GM19023 (cell line): ENCODE data around the gene FBXW7.
A peak's percentile ranks its signal among the peaks of the same experiment; 100 is the strongest.

Experiments used
- ATAC-seq: cut with Tn5 transposase; IDR thresholded peaks from one replicate; pipeline ENCODE4 v1.9.1; 2021; ENCODE audit warnings: mild to moderate bottlenecking, moderate library complexity; ENCODE audit not compliant: unreplicated experiment

Gene FBXW7, protein sequence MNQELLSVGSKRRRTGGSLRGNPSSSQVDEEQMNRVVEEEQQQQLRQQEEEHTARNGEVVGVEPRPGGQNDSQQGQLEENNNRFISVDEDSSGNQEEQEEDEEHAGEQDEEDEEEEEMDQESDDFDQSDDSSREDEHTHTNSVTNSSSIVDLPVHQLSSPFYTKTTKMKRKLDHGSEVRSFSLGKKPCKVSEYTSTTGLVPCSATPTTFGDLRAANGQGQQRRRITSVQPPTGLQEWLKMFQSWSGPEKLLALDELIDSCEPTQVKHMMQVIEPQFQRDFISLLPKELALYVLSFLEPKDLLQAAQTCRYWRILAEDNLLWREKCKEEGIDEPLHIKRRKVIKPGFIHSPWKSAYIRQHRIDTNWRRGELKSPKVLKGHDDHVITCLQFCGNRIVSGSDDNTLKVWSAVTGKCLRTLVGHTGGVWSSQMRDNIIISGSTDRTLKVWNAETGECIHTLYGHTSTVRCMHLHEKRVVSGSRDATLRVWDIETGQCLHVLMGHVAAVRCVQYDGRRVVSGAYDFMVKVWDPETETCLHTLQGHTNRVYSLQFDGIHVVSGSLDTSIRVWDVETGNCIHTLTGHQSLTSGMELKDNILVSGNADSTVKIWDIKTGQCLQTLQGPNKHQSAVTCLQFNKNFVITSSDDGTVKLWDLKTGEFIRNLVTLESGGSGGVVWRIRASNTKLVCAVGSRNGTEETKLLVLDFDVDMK

DNA sequence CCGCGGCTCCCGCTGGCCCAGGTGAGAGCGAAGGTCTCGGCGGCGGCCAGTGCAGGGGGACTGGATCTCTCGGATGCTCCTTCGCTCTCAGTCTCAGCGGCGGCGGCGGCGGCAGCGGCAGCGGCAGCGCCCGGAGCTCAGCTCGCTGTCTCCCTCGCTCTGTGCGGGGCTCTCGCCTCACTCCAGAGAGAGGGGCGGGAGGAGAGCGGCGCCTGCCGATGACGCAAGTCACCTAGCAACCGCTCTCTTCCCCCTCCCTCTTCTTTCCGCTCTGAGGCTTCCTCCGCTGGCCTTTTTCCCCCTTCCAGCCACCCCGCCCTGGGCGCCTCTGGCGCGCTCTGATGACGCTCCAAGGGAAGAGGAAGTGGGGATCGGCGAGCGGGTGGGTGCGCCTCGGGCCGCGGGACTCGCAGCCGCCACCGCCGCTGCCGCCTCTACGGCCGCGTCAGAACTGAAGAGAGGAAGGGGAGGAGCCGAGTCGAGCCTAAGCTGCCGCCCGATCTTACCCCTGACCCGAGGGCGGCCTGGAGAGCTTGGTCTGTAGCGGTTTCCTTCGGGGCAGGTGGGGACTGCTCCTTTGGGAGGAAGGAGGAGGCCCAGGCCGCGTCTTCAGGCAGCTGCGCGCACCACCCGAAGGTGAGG lies at the start of gene FBXW7:
TSS of gene FBXW7 (minus strand) at position 190 of the 642 bp plus-strand sequence. CDS start 124,289 bp downstream, outside the sequence.
- peak; percentile 85 for ATAC-seq

- peak; percentile 76 for ATAC-seq
These were observed 49.1 kb upstream of the FBXW7 start for GRCh38 chr4:152585023-152585441.

DNA sequence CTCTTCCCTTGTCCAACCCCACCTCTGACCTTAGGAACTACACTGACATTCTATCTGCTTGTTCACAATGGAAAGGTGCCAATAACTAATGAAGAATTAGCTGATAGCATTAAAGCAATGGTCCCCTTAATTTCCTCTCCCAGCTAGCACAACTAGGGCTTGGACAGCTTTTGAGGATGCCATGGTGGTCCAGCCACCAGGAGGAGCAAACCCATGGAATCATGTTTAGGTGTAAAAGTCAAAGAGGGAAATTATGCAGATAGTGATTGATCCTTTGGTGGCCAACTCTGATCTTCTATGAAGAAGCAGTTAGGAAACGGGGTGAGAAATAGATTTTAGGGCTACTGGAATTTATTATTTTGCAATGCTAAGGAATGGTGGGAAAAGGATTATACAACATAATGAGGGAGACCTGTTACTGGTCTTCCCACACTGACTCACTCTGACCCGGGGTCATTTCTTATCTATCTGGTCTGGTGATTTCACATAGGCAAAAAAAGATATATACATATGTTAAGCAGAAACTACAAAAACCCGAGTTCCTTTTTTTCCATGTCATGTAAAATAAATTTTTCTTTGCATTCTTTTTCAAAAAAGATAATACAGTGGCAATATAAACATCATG lies 45.8 kb upstream of the FBXW7 start:
- ATAC-seq, result no peak

DNA sequence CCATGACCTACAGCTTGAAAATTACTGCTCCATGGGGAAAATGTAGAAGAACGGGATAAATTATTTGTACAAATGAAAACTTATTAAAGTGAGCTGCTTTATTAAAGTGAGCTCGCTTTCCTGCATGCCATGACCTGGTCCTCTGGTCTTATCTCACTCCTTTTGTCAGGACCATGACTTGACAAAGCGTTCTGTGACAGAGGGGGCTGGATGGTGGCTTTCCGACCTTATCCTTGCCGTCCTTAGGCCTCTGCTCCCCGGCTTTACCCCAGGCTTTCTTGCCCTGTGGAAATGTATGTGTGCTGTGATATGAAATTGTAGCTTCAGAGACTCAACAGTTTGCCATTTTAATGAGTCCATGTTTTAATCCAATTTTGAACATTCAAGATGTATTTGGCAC lies 44.0 kb upstream of the FBXW7 start:
- ATAC-seq, result no peak

GRCh38 chr4:152579107-152579764 lies 43.3 kb upstream of the FBXW7 start:
- ATAC-seq, result no peak

- ATAC-seq, result no peak
These were observed 42.8 kb upstream of the FBXW7 start for GRCh38 chr4:152578670-152579069.

- ATAC-seq, result peak; percentile 60
These were observed 42.0 kb upstream of the FBXW7 start for GRCh38 chr4:152577708-152578396.

DNA sequence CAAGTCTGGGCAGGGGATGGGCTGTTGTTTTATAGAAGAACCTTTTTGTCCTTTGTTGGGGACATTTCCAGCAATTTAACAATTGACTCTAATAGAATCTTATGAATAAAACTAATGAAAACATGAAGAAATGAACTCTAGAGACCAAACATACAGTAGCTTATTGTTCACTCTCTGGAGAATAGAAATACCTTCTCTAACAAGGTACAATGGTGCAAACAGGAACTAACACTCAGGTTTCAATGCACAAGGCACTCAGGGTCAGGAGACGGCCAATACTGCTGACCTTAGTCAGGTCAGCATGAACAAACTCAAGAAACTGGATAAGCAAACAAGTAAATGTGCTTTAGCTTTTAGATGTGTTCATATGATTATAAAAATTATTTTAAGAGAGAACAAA lies 39.6 kb upstream of the FBXW7 start:
- no peak for ATAC-seq

GRCh38 chr4:152573861-152574260 lies 38.0 kb upstream of the FBXW7 start:
- ATAC-seq, result no peak

- no peak for ATAC-seq
These were observed 36.7 kb upstream of the FBXW7 start for GRCh38 chr4:152572417-152573086.

- no peak for ATAC-seq
These were observed 35.9 kb upstream of the FBXW7 start for GRCh38 chr4:152571770-152572169.

DNA sequence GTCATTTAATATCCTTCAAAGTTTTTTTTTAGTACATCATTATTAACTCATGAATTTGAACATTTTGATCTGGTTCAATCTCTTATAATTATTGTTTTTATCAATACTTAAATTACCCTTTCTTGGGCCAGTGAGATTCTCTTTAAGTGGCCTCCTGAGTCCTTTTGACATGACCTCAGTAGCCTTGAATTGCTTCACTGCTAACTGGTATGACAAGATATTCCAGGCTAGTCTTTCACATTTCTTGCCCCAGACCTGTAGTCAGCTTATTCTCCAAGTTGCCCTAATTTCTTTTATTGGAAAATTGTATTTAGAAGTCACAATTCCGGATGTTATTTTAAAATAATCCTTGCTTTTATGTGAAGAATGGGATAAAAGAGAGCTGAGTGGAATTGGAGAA lies 35.4 kb upstream of the FBXW7 start:
- ATAC-seq, result no peak

DNA sequence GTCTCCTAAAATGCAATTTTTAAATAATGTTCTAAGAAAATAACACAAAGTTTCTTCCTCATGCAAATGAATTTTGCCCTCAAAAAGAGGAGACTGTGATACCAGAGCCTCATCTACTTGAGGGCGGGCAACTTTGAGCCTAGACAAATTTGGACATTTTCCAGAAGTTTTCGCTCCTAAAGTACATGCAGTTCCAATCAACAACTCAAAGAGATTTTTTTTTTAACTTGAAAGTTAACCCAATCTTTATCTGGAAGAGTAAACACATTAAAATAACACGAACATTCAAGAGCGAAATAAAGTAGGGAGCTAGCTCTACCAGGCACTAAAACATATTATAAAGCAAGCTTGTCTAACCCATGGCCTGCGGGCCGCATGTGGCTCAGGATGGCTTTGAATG lies 29.4 kb upstream of the FBXW7 start:
- ATAC-seq, result no peak

DNA sequence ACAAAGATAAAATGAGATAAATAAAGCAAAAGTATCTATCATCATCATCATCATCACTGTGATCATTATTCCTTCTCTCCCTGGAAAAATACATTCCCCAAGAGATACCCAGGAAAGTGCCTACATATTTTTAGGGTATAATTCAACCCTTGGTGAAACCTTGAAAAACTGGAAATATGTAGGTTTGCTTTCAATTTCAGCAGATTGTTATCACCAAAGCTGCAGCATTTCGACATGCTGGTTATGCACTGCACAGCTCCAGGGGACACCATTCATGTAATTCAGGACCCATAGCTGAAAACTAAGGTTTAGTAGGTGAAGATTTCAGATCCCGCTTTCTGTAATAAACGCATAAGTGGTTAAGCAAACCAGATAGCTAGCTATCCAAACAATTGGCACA lies 28.4 kb upstream of the FBXW7 start:
- no peak for ATAC-seq

DNA sequence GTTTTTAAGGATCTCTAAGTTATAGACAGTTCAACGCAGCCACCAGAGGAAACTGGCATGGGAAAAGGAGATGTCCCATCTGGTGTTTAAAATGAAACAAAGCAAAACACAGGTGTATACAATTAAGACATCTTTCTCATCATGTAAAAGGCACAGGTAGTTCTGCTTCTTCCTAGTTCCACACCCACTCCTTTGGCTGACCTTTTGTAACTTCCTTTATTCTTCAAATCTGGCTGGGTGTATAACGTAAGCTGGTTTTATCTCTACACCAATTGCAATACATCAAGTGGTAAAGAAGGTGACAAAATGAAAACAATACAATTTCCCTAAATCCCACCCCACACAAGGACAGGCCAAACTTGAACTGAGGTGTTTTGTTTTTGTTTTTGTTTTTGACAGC lies 27.3 kb upstream of the FBXW7 start:
- no peak for ATAC-seq

DNA sequence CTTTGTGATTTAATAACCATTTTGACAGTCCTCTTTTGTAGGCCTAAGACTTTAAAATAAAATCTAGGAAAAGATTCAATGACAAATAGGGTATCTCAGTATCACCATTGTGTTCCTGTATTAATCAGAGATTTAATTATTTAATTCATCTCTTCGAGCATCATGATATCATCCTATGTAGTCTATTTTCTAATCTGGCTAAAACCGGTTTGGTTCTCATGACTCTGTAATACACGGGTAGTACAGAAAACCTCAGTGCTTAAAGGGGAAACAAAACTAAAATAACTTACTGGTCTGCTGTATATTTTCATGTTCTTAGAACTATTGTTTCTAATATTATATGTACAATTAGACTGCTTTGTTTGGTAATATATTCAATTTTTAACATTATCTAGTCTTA lies 23.7 kb upstream of the FBXW7 start:
- ATAC-seq, result no peak

DNA sequence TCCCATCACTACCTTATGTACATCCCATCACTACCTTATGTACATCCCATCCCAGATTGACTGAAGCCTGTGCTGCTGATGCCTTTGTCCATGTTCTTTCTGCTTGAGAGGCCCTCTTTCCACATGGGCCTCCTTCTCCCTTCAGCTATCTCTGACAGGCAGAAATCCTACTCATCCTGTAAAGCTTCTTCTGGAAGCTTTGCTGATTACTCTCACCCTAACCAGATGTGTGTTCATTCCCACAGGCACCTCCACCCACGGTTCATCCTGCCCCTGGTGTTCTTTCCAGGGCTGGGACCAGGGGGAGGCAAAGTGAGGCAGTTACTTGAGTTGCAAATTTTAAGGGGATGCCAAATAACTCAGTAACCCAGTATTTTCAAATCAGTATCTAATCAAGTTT lies 22.5 kb upstream of the FBXW7 start:
- ATAC-seq, result no peak

GRCh38 chr4:152556834-152557233 lies 20.9 kb upstream of the FBXW7 start:
- no peak for ATAC-seq

- ATAC-seq, result no peak
These were observed 20.4 kb upstream of the FBXW7 start for GRCh38 chr4:152556283-152556682.

- ATAC-seq, result no peak
These were observed 18.9 kb upstream of the FBXW7 start for GRCh38 chr4:152554742-152555141.
